Panc1 (cell line): Measurements from ENCODE around the gene AP5B1. TPM values are rescaled to one million over a fixed set of nuclear protein-coding genes. Genes with fewer than 3 reads are reported as not detected.

ENCODE experiments used
- ATAC-seq: fragments of 200-7000 bp; cut with Tn5 transposase; 2 replicates; pipeline ENCODE4 v1.9.1; 2020; ENCODE audit warnings: mild to moderate bottlenecking, moderate library complexity
- BruUV-seq: library from RNA; stranded (reverse); fragments of 400-500 nt; replicated peaks from 2 replicates; lab custom pipeline; 2021; lab: Mats Ljungman, UMichigan
- CTCF ChIA-PET: fragments of 300-600 bp; sonication (Branson Sonifier 250); formaldehyde crosslinking; loops from one replicate; lab custom pipeline; 2022; ENCODE audit warnings: antibody characterized with exemption; lab: Charles Lee
- POLR2A ChIA-PET: fragments of 300-600 bp; sonication (Branson Sonifier 250); formaldehyde crosslinking; loops from one replicate; lab custom pipeline; 2022; ENCODE audit warnings: antibody characterized with exemption; lab: Charles Lee
- DNase-seq: peaks from one replicate; pipeline ENCODE4 v3.0.0-alpha.2; 2010; ENCODE audit warnings: low read depth, low spot score
- H3K27ac ChIP-seq: 2 replicates; pipeline ENCODE4 v1.5.1; 2011; ENCODE audit warnings: mild to moderate bottlenecking, low read length, inconsistent platforms
- H3K27me3 ChIP-seq: fragments of 200-500 bp; sonication (Bioruptor generic); 2 replicates; pipeline ENCODE4 v1.6.0; 2014; ENCODE audit warnings: low read length, inconsistent platforms; ENCODE audit not compliant: control insufficient read depth, insufficient read depth
- H3K36me3 ChIP-seq: fragments of 200-500 bp; sonication (Bioruptor generic); 2 replicates; pipeline ENCODE4 v1.5.1; 2014; ENCODE audit warnings: inconsistent platforms, mild to moderate bottlenecking, low read length, moderate library complexity; ENCODE audit not compliant: control insufficient read depth, insufficient read depth
- H3K4me1 ChIP-seq: 2 replicates; pipeline ENCODE4 v1.5.1; 2011; ENCODE audit warnings: inconsistent platforms, mild to moderate bottlenecking, low read length, moderate library complexity; ENCODE audit not compliant: control insufficient read depth, insufficient read depth
- H3K4me3 ChIP-seq, 2 experiments: 2 replicates each; pipeline ENCODE4 v1.5.1; 2011 to 2012; ENCODE audit warnings: low read depth in 2 of 2, low read length in 2 of 2, mild to moderate bottlenecking in 2 of 2, inconsistent platforms in 1 of 2, moderate library complexity in 1 of 2
- H3K9me3 ChIP-seq: fragments of 200-500 bp; sonication (Bioruptor generic); 2 replicates; pipeline ENCODE4 v1.5.1; 2014; ENCODE audit warnings: low read depth, mild to moderate bottlenecking, inconsistent platforms, low read length, moderate library complexity; ENCODE audit not compliant: control insufficient read depth, insufficient read depth
- CTCF ChIP-seq: fragments of 450-650 bp; IDR thresholded peaks from 2 replicates; pipeline ENCODE4 v1.5.1; 2017; ENCODE audit warnings: mild to moderate bottlenecking
- POLR2AphosphoS5 ChIP-seq: IDR thresholded peaks from 2 replicates; pipeline ENCODE4 v1.6.1; 2012; ENCODE audit warnings: mild to moderate bottlenecking, low read depth, low read length, moderate library complexity
- REST ChIP-seq, 2 experiments: IDR thresholded peaks; 2 replicates each; pipeline ENCODE4 v1.6.1; 2011 to 2012; ENCODE audit warnings: low read depth in 2 of 2, control low read depth in 1 of 2, low read length in 1 of 2, mild to moderate bottlenecking in 1 of 2, moderate library complexity in 1 of 2; ENCODE audit not compliant: insufficient read depth in 1 of 2
- SIN3A ChIP-seq: IDR thresholded peaks from 2 replicates; pipeline ENCODE4 v1.6.1; 2012; ENCODE audit warnings: low read depth, mild to moderate bottlenecking, low read length, moderate library complexity, borderline replicate concordance; ENCODE audit not compliant: insufficient read depth
- TCF7L2 ChIP-seq: IDR thresholded peaks from 2 replicates; pipeline ENCODE4 v1.6.1; 2011; ENCODE audit warnings: mild to moderate bottlenecking, low read depth, low read length, inconsistent platforms
- in situ Hi-C: cut with HindIII; loops from 2 replicates; pipeline ENCODE4 v1.10.0; 2016; ENCODE audit warnings: low sequenced_read_pairs, low pct_unique_long_range_greater_than_20kb
- intact Hi-C: fragments of 100-400 bp; cut with micrococcal nuclease; formaldehyde crosslinking; loops from one replicate; pipeline ENCODE4 v1.10.0; 2022; ENCODE audit not compliant: unreplicated experiment
- total RNA-seq: library from RNA; stranded (reverse); gene quantifications from one replicate; pipeline ENCODE4 v1.2.1, GENCODE V29; 2021; ENCODE audit not compliant: unreplicated experiment

Gene AP5B1
- total RNA-seq, 1 experiment from 2014 or later, result 35.0 TPM

- no peak for TF ChIP-seq REST (IDR thresholded peaks at IDR 0.05; ENCODE audit: insufficient read depth in 1 of 2, low read depth in 2 of 2, low read length in 1 of 2)
- TF ChIP-seq POLR2AphosphoS5, result no peak
- TF ChIP-seq TCF7L2, result no peak
- no peak for TF ChIP-seq SIN3A
- TF ChIP-seq CTCF, result no peak
- DNase-seq (no peak), ATAC-seq (no peak)
- in situ Hi-C loops, result no loop called here
- Histone ChIP-seq H3K27me3 (no peaks in the 10 kb centered on the region), H3K27ac (no peak overlapping the region), H3K4me1 (no peaks in the 10 kb centered on the region; the same call in 1 of the 2 replicates), H3K9me3 (no peaks in the 10 kb centered on the region), H3K4me3 (no peak overlapping the region), H3K36me3 (no peaks in the 10 kb centered on the region)
- ChIA-PET POLR2A (no interaction called here), CTCF (no interaction called here)
- BruUV-seq, result no TSS peak
- intact Hi-C loops, result no loop called here
Observed at GRCh38 chr11:65793625-65794400, 13.0 kb upstream of the AP5B1 start.

GRCh38 chr11:65793144-65793581 lies 12.4 kb upstream of the AP5B1 start:
- H3K4me3 ChIP-seq, result no peak overlapping the region
- ChIA-PET POLR2A (no interaction called here), CTCF (no interaction called here)
- intact Hi-C loops (no loop called here), in situ Hi-C loops (no loop called here)
- no peak overlapping the region for H3K27ac ChIP-seq
- no peaks in the 10 kb centered on the region for H3K9me3 ChIP-seq
- TF ChIP-seq TCF7L2, result no peak
- no peak for TF ChIP-seq POLR2AphosphoS5
- no peak for TF ChIP-seq CTCF
- TF ChIP-seq REST (IDR thresholded peaks at IDR 0.05; ENCODE audit: insufficient read depth in 1 of 2, low read depth in 2 of 2, low read length in 1 of 2), result no peak
- TF ChIP-seq SIN3A, result no peak
- ATAC-seq (no peak), DNase-seq (no peak)
- no peaks in the 10 kb centered on the region for H3K36me3 ChIP-seq
- BruUV-seq, result no TSS peak
- peaks cover 6% of the 10 kb centered on the region; the same call in 1 of the 2 replicates for H3K4me1 ChIP-seq
- peaks cover 2% of the 10 kb centered on the region; the same call in 1 of the 2 replicates for H3K27me3 ChIP-seq
